Chondrocyte (in vitro differentiated cells): Measurements from ENCODE around the gene HRNR. TPM values are rescaled to one million over a fixed set of nuclear protein-coding genes. Genes with fewer than 3 reads are reported as not detected.

Source experiments
- DNase-seq: peaks from one replicate; pipeline ENCODE4 v3.0.0; 2021; ENCODE audit warnings: mixed read lengths, low spot score
- H3K27ac Mint-ChIP-seq: one replicate; pipeline ENCODE4 v1.8.0; 2021; ENCODE audit warnings: mild to moderate bottlenecking, moderate library complexity, mixed read lengths; ENCODE audit not compliant: unreplicated experiment
- H3K27me3 Mint-ChIP-seq: 2 replicates; pipeline ENCODE4 v1.8.0; 2021; ENCODE audit warnings: low read depth, mixed read lengths
- H3K36me3 Mint-ChIP-seq: 2 replicates; pipeline ENCODE4 v1.8.0; 2021; ENCODE audit warnings: low read depth, mixed read lengths
- H3K4me1 Mint-ChIP-seq: 2 replicates; pipeline ENCODE4 v1.8.0; 2021; ENCODE audit warnings: low read depth, mild to moderate bottlenecking, mixed read lengths
- H3K4me3 Mint-ChIP-seq: one replicate; pipeline ENCODE4 v1.8.0; 2021; ENCODE audit warnings: mild to moderate bottlenecking, moderate library complexity, mixed read lengths; ENCODE audit not compliant: unreplicated experiment
- H3K9me3 Mint-ChIP-seq: 2 replicates; pipeline ENCODE4 v1.8.0; 2021; ENCODE audit warnings: low read depth, mixed read lengths
- total RNA-seq: library from RNA; stranded (reverse); gene quantifications from 3 replicates; pipeline ENCODE4 v1.2.1, GENCODE V29; 2021
- TF ChIP-seq, protein P1 (sequence below): fragments of 200-600 bp; sonication (generic); IDR thresholded peaks from 2 replicates; pipeline ENCODE4 v1.5.0; 2021; ENCODE audit warnings: antibody characterized with exemption, mild to moderate bottlenecking, moderate library complexity

Gene HRNR
- total RNA-seq, 1 donor from 2014 or later: not detected

- DNase-seq: no peak
- no peaks in the 10 kb centered on the region for H3K36me3 Mint-ChIP-seq
Observed at GRCh38 chr1:152186556-152187285, 37.3 kb downstream of the HRNR start.

GRCh38 chr1:152185544-152186391 is 38.2 kb downstream of the HRNR start:
- Mint-ChIP-seq H3K36me3 (no peaks in the 10 kb centered on the region), H3K9me3 (no peaks in the 10 kb centered on the region), H3K4me1 (peaks cover 7% of the 10 kb centered on the region), H3K27ac (no peak overlapping the region), H3K27me3 (peaks cover 15% of the 10 kb centered on the region), H3K4me3 (no peak overlapping the region)
- no peak for DNase-seq
- TF ChIP-seq, protein P1, sequence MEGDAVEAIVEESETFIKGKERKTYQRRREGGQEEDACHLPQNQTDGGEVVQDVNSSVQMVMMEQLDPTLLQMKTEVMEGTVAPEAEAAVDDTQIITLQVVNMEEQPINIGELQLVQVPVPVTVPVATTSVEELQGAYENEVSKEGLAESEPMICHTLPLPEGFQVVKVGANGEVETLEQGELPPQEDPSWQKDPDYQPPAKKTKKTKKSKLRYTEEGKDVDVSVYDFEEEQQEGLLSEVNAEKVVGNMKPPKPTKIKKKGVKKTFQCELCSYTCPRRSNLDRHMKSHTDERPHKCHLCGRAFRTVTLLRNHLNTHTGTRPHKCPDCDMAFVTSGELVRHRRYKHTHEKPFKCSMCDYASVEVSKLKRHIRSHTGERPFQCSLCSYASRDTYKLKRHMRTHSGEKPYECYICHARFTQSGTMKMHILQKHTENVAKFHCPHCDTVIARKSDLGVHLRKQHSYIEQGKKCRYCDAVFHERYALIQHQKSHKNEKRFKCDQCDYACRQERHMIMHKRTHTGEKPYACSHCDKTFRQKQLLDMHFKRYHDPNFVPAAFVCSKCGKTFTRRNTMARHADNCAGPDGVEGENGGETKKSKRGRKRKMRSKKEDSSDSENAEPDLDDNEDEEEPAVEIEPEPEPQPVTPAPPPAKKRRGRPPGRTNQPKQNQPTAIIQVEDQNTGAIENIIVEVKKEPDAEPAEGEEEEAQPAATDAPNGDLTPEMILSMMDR: peak; percentile 85

More at GRCh38 chr1:152186556-152187285, 37.3 kb downstream of the HRNR start:
- TF ChIP-seq, protein P1: no peak
- Mint-ChIP-seq H3K4me3 (no peak overlapping the region), H3K27me3 (peaks cover 23% of the 10 kb centered on the region), H3K9me3 (no peaks in the 10 kb centered on the region), H3K27ac (no peak overlapping the region), H3K4me1 (peaks cover 7% of the 10 kb centered on the region)

- Mint-ChIP-seq H3K36me3 (no peaks in the 10 kb centered on the region), H3K4me1 (peaks cover 7% of the 10 kb centered on the region), H3K4me3 (no peak overlapping the region), H3K27ac (no peak overlapping the region), H3K9me3 (no peaks in the 10 kb centered on the region), H3K27me3 (peaks cover 20% of the 10 kb centered on the region)
- TF ChIP-seq, protein P1: no peak
- DNase-seq: no peak
Observed at GRCh38 chr1:152182944-152183361, 41.0 kb downstream of the HRNR start.

DNA sequence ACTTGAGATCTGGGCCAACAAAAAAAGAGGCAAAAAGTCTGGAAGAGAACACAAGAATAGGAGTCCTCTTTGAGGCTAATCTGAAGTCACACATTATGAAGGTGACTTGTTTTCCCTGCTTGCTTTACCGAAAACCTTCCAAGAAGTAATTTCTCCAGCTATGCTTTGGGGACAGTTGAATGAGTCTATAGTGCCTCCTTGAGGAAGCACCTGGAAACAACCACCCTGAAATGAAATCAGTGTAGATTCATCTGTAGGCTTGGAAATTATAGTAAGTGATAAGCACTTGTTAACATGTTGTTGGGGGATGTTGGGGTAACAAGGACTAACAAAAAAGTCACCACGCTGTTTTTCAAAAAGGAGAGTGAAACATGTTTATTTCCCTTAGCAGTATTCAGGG is 41.6 kb downstream of the HRNR start:
- no peak overlapping the region for H3K4me3 Mint-ChIP-seq
- no peak for DNase-seq

GRCh38 chr1:152179566-152179965 is 44.4 kb downstream of the HRNR start:
- TF ChIP-seq, protein P1: no peak
- Mint-ChIP-seq H3K27ac (no peak overlapping the region), H3K27me3 (peaks cover 15% of the 10 kb centered on the region), H3K9me3 (no peaks in the 10 kb centered on the region), H3K4me1 (peaks cover 4% of the 10 kb centered on the region), H3K36me3 (no peaks in the 10 kb centered on the region), H3K4me3 (no peak overlapping the region)
- DNase-seq: no peak

More for the DNA sequence above, 41.6 kb downstream of the HRNR start:
- H3K27me3 Mint-ChIP-seq: peaks cover 20% of the 10 kb centered on the region
- H3K4me1 Mint-ChIP-seq: peaks cover 7% of the 10 kb centered on the region
- H3K36me3 Mint-ChIP-seq: no peaks in the 10 kb centered on the region
- TF ChIP-seq, protein P1: peak; percentile 53
- no peak overlapping the region for H3K27ac Mint-ChIP-seq
- H3K9me3 Mint-ChIP-seq: no peaks in the 10 kb centered on the region
